ENCODE results near the gene CYTH1.
"Not testable (repeated sequence)": the region's sequence is repeated elsewhere in the genome, so short reads cannot be mapped to it uniquely, and the experiment has no call there.

CYTH1 gene

GRCh38 chr17:78753316-78754250 lies 28.5 kb downstream of the CYTH1 start:
- peak; percentile 47 for DNase-seq (ENCODE audit: low read depth)
- TF ChIP-seq CTCF (IDR thresholded peaks at IDR 0.05; ENCODE audit: insufficient read depth, low read depth, low read length, missing control alignments): no peak
- no peak overlapping the region for H3K4me3 ChIP-seq (ENCODE audit: low read length)

GRCh38 chr17:78751447-78752161 lies 30.5 kb downstream of the CYTH1 start:
- DNase-seq (ENCODE audit: low read depth): no peak
- H3K4me3 ChIP-seq (ENCODE audit: low read length): no peak overlapping the region
- no peak for TF ChIP-seq CTCF (IDR thresholded peaks at IDR 0.05; ENCODE audit: insufficient read depth, low read depth, low read length, missing control alignments)

GRCh38 chr17:78751000-78751399 lies 31.1 kb downstream of the CYTH1 start:
- not testable (repeated sequence) for H3K4me3 ChIP-seq (ENCODE audit: low read length); DNase-seq (ENCODE audit: low read depth)

GRCh38 chr17:78748730-78749317 lies 33.2 kb downstream of the CYTH1 start:
- no peak for TF ChIP-seq CTCF (IDR thresholded peaks at IDR 0.05; ENCODE audit: insufficient read depth, low read depth, low read length, missing control alignments)
- H3K4me3 ChIP-seq (ENCODE audit: low read length): no peak overlapping the region
- DNase-seq (ENCODE audit: low read depth): peak; percentile 87

GRCh38 chr17:78748048-78748729 lies 33.9 kb downstream of the CYTH1 start:
- no peak overlapping the region for H3K4me3 ChIP-seq (ENCODE audit: low read length)
- TF ChIP-seq CTCF (IDR thresholded peaks at IDR 0.05; ENCODE audit: insufficient read depth, low read depth, low read length, missing control alignments): no peak
- peak; percentile 64 for DNase-seq (ENCODE audit: low read depth)

- no peak for TF ChIP-seq CTCF (IDR thresholded peaks at IDR 0.05; ENCODE audit: insufficient read depth, low read depth, low read length, missing control alignments)
- DNase-seq (ENCODE audit: low read depth): peak; percentile 84
- H3K4me3 ChIP-seq (ENCODE audit: low read length): no peak overlapping the region
Measured at GRCh38 chr17:78747488-78747887, 34.6 kb downstream of the CYTH1 start.

- TF ChIP-seq CTCF (IDR thresholded peaks at IDR 0.05; ENCODE audit: insufficient read depth, low read depth, low read length, missing control alignments): no peak
- no peak overlapping the region for H3K4me3 ChIP-seq (ENCODE audit: low read length)
- DNase-seq (ENCODE audit: low read depth): no peak
Measured at GRCh38 chr17:78746949-78747269, 35.2 kb downstream of the CYTH1 start.

Measured in epithelial cell of esophagus (primary cell).